Measurements from ENCODE around the gene GFOD1. TPM values are rescaled to one million over a fixed set of nuclear protein-coding genes. Genes with fewer than 3 reads are reported as not detected.

Gene GFOD1
- total RNA-seq, 2 donors from 2014 or later: 23.8 to 25.3 TPM

DNA sequence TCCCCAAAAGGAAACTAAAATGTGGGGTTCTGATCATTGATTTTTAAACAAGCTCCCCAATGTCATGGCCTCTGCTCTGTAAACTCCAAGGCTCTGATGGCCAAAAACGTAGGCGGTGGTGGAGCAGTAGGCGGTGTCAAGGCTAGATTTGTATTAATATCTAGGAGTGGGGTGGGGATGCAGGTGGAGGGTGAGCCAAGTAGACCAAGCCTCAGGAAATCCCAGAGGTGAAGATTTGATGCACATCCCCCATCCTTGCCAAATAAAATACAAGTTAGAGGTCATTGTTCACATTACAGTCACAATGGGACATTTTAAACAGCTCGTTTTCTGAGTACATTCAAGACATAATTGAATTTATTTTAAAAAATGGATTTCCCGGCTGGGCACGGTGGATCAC is 128.1 kb downstream of the GFOD1 start:
- TF ChIP-seq, protein P1, sequence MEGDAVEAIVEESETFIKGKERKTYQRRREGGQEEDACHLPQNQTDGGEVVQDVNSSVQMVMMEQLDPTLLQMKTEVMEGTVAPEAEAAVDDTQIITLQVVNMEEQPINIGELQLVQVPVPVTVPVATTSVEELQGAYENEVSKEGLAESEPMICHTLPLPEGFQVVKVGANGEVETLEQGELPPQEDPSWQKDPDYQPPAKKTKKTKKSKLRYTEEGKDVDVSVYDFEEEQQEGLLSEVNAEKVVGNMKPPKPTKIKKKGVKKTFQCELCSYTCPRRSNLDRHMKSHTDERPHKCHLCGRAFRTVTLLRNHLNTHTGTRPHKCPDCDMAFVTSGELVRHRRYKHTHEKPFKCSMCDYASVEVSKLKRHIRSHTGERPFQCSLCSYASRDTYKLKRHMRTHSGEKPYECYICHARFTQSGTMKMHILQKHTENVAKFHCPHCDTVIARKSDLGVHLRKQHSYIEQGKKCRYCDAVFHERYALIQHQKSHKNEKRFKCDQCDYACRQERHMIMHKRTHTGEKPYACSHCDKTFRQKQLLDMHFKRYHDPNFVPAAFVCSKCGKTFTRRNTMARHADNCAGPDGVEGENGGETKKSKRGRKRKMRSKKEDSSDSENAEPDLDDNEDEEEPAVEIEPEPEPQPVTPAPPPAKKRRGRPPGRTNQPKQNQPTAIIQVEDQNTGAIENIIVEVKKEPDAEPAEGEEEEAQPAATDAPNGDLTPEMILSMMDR (IDR thresholded peaks at IDR 0.05): no peak
- Histone ChIP-seq H3K27ac (no peak overlapping the region), H3K9me3 (no peaks in the 10 kb centered on the region), H3K36me3 (no peaks in the 10 kb centered on the region), H3K4me3 (no peak overlapping the region), H3K27me3 (replicated peaks; ENCODE audit: insufficient read depth) (no peaks in the 10 kb centered on the region), H3K4me1 (ENCODE audit: control insufficient read depth in 1 of 2, low read depth in 2 of 2) (peaks cover 1 to 7% of the 10 kb centered on the region in 2 donors)
- no peak for ATAC-seq (ENCODE audit: insufficient number of reproducible peaks, low FRiP score, low read depth)
- DNase-seq (ENCODE audit: low spot score): no peak

DNA sequence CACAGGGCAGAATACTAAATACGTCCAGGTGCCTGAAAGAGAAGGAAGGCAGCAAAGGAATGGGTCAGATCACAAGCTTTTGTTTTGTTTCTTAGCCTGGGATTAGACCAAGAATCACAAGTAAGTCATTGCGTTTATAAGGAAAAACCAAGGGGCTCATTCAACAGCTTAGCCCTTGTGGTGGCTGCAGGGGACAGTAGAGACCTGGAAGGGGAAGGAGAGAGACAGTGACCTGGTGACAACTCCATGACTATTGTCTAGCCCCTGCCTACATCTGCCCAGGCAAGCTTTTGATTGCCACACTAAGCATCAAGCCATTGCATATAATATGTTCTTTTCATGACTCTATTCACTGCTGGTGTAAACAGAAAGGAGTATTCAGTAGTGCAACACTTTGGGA is 128.9 kb downstream of the GFOD1 start:
- no peak overlapping the region for H3K27ac ChIP-seq
- ATAC-seq (ENCODE audit: insufficient number of reproducible peaks, low FRiP score, low read depth) (no peak), DNase-seq (ENCODE audit: low spot score) (no peak)
- no peak overlapping the region for H3K4me3 ChIP-seq
- TF ChIP-seq, protein P1 (IDR thresholded peaks at IDR 0.05): no peak
- H3K27me3 ChIP-seq (replicated peaks; ENCODE audit: insufficient read depth): no peaks in the 10 kb centered on the region
- H3K36me3 ChIP-seq: no peaks in the 10 kb centered on the region
- H3K9me3 ChIP-seq: no peaks in the 10 kb centered on the region
- peaks cover 3 to 7% of the 10 kb centered on the region in 2 donors for H3K4me1 ChIP-seq (ENCODE audit: control insufficient read depth in 1 of 2, low read depth in 2 of 2)

DNA sequence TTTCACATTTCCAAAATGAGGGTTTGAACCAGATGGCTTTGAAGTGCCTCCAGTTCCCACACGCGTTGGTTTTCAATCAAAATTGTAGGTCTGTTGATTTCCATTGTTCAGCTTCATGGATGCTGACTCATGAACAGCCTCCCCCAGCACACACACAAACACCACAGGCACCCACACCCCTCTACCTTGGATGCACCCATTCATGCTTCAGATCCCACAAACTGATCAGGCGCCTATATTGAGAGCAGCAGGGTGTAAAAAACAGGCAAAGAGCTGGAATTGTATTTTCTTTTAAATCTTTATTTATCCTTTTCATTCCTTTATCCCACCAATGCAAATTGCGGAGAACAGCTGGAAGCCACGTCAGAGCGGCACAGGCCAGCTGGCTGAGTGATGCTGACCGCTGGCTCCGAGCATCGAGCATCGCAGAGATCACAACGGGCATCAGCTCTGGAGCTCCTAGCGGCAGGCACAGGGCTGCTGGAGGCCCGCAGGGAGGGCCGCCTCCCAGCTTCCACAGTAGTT is 129.8 kb downstream of the GFOD1 start:
- no peak for DNase-seq (ENCODE audit: low spot score)
- no peaks in the 10 kb centered on the region for H3K9me3 ChIP-seq
- H3K27me3 ChIP-seq (replicated peaks; ENCODE audit: insufficient read depth): no peaks in the 10 kb centered on the region
- H3K4me1 ChIP-seq (ENCODE audit: control insufficient read depth in 1 of 2, low read depth in 2 of 2): peaks cover 3 to 7% of the 10 kb centered on the region in 2 donors
- TF ChIP-seq, protein P1 (IDR thresholded peaks at IDR 0.05): no peak
- no peaks in the 10 kb centered on the region for H3K36me3 ChIP-seq
- ATAC-seq (ENCODE audit: insufficient number of reproducible peaks, low FRiP score, low read depth): no peak
- H3K27ac ChIP-seq: no peak overlapping the region
- H3K4me3 ChIP-seq: no peak overlapping the region

DNA sequence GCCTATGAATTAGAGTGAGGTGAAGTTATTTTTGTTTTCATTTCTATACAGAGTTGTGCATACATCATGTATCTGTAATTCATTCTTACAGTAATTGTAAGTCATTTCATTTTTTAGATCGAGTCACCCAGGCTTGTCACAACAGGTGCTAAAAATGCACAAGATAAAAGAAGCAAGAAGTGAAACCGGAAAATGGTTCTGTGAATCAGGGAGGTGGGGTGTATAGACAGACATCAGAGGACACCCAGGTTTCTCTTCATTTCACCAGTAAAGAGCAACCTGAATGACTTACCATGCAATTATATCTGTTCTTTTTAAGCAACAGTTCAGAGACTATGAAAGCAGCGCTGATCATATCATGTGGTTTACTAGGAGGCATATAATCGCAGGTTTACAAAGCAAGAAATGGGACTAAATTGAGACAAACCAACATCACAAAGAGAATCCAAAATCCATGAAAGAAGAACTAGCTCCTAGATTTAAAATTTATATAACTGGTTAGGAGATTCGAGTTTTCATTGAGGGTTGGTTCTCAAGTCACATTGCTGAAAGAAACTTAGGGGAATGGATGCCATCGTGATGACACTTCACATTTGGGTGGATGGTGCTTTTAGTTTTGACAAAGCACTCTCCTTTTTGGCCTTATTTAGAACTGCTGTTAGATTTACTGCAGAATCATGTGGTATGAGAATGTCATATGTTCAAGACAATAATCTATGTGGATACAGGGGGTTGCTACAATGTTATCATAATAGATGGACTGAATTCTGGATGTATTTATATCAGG is 131.2 kb downstream of the GFOD1 start:
- Histone ChIP-seq H3K9me3 (no peaks in the 10 kb centered on the region), H3K4me1 (ENCODE audit: control insufficient read depth in 1 of 2, low read depth in 2 of 2) (peaks cover 3 to 7% of the 10 kb centered on the region in 2 donors), H3K4me3 (no peak overlapping the region), H3K36me3 (no peaks in the 10 kb centered on the region), H3K27ac (no peak overlapping the region), H3K27me3 (replicated peaks; ENCODE audit: insufficient read depth) (no peaks in the 10 kb centered on the region)
- ATAC-seq (ENCODE audit: insufficient number of reproducible peaks, low FRiP score, low read depth) (no peak), DNase-seq (ENCODE audit: low spot score) (no peak)
- TF ChIP-seq, protein P1 (IDR thresholded peaks at IDR 0.05): no peak

DNA sequence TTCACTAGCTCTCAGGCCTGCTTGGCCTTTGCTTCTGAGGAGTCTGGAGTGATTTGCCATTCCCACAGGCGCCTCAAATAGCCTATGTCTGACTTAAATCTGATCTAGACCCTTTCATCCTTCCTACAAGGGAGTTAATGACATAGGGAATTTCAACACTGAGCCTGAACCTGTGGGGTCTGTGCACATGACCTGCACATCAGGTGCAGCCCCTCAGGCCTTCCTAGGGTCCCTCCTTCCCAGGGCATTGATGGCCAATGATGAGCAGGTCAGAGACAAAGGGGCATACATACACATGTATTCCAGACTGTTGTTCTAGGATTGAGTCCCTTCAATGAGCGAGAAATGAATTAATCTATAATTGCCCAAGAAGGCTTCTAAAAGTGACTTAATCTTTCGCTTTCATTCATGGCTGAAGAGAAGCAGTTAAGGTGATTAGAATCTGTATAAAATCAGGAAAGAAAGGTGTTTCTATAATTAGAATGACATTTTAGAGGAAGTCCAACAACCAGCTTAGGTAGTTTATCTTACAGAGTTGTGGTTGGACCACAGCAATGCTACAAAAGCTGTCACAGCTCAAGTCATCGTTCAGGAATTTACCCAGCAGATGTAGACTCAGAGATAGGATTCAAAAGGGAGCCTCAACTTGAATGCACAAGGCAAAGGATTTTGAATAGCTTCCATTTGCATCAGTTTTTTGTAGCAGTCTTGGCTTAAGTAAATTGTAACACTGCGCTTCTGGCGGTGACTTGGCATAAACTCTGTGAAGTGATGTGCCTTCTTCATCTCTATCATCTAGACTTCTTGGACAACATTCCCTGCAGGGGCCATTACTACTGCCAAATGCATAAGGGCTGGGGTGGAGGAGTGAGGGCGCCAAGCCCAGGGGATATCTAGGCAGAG is 132.1 kb downstream of the GFOD1 start:
- TF ChIP-seq, protein P1 (IDR thresholded peaks at IDR 0.05): no peak
- no peaks in the 10 kb centered on the region for H3K36me3 ChIP-seq
- DNase-seq (ENCODE audit: low spot score) (no peak), ATAC-seq (ENCODE audit: insufficient number of reproducible peaks, low FRiP score, low read depth) (no peak)
- H3K27ac ChIP-seq: no peak overlapping the region
- H3K4me1 ChIP-seq (ENCODE audit: control insufficient read depth in 1 of 2, low read depth in 2 of 2): peaks cover 3 to 7% of the 10 kb centered on the region in 2 donors
- no peak overlapping the region for H3K4me3 ChIP-seq
- no peaks in the 10 kb centered on the region for H3K9me3 ChIP-seq
- no peaks in the 10 kb centered on the region for H3K27me3 ChIP-seq (replicated peaks; ENCODE audit: insufficient read depth)
